ENCODE data around the gene KLHL28. TPM values are rescaled to one million over a fixed set of nuclear protein-coding genes. Genes with fewer than 3 reads are reported as not detected.

KLHL28 gene
- total RNA-seq, 1 donor from 2014 or later = 18.5 TPM

GRCh38 chr14:44989497-44990440, 28.0 kb upstream of the KLHL28 start:
- Histone ChIP-seq H3K27ac (no peak overlapping the region), H3K4me3 (no peak overlapping the region)

GRCh38 chr14:44988694-44989093, 26.9 kb upstream of the KLHL28 start:
- H3K9me3 ChIP-seq = no peaks in the 10 kb centered on the region
- no peak for TF ChIP-seq CTCF (IDR thresholded peaks at IDR 0.05)
- H3K27me3 ChIP-seq (ENCODE audit: low read depth) = no peaks in the 10 kb centered on the region
- intact Hi-C loops (cut with DNase I) = no loop called here
- peak in 1 of 2 donors; percentile 46 for ATAC-seq
- H3K27ac ChIP-seq = no peak overlapping the region
- no peaks in the 10 kb centered on the region for H3K36me3 ChIP-seq
- DNase-seq = no peak
- peaks cover 11% of the 10 kb centered on the region for H3K4me1 ChIP-seq
- H3K4me3 ChIP-seq = no peak overlapping the region

More at GRCh38 chr14:44989497-44990440, 28.0 kb upstream of the KLHL28 start:
- Histone ChIP-seq H3K9me3 (no peaks in the 10 kb centered on the region), H3K4me1 (peaks cover 11% of the 10 kb centered on the region), H3K27me3 (ENCODE audit: low read depth) (no peaks in the 10 kb centered on the region), H3K36me3 (no peaks in the 10 kb centered on the region)
- ATAC-seq = no peak
- DNase-seq = no peak
- intact Hi-C loops (cut with DNase I) = no loop called here
- no peak for TF ChIP-seq CTCF (IDR thresholded peaks at IDR 0.05)

DNA sequence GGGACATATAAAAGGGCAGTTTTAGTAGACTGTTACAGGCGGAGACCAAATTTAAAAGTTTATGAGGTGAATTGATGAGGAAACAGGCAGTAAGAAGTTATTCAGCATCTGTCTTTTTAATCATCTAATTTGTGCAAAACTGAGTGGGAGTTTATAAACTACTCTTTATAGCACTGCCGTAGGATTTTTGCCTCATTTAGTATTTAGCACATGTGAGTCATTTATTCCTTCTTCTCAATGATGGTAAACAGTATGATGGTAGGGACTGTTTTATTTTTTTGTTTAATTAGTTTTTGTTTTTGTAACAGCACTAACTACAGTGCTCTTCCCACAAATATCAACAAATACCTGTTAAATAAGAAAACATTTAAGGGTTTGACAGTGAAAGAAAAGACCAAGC, 20.8 kb upstream of the KLHL28 start:
- Histone ChIP-seq H3K27me3 (ENCODE audit: low read depth) (no peaks in the 10 kb centered on the region), H3K27ac (no peak overlapping the region), H3K36me3 (no peaks in the 10 kb centered on the region), H3K9me3 (no peaks in the 10 kb centered on the region), H3K4me1 (no peaks in the 10 kb centered on the region), H3K4me3 (no peak overlapping the region)
- intact Hi-C loops (cut with DNase I) = no loop called here
- TF ChIP-seq CTCF (IDR thresholded peaks at IDR 0.05) = no peak
- no peak for DNase-seq
- ATAC-seq = no peak

- Histone ChIP-seq H3K4me1 (no peaks in the 10 kb centered on the region), H3K9me3 (no peaks in the 10 kb centered on the region), H3K36me3 (no peaks in the 10 kb centered on the region), H3K27me3 (ENCODE audit: low read depth) (no peaks in the 10 kb centered on the region), H3K4me3 (no peak overlapping the region), H3K27ac (no peak overlapping the region)
- ATAC-seq (no peak), DNase-seq (no peak)
- intact Hi-C loops (cut with DNase I) = no loop called here
- no peak for TF ChIP-seq CTCF (IDR thresholded peaks at IDR 0.05)
Measured at GRCh38 chr14:44981198-44981597, 19.5 kb upstream of the KLHL28 start.

DNA sequence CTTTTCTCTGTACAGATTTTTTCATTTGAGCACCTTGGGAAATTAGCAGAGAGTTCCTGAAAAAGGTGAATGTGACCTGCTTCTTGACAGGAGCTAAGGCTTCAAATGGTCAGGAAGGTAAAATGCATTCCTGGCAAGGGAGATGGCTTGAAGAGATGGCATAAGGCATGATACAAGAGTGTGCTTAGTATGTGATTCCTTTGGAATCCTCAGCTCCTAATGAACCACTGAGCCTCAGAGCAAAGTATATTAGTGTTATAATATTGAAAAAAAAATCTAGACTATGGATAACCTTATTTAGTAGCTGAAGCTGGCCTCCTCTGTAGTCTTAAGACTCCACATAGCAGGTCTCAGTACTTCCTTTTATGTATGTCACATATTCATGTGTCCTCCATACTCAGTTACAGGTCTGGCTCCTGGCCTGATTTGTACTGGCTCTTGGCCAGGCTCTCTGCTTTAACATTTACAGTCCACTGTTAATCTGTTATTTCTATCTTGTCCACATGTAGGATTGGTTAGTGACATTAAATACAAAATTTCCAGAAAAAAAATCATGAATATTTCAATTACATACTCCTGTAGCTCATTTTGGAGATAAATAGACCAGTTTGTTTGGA, 18.1 kb upstream of the KLHL28 start:
- Histone ChIP-seq H3K27ac (no peak overlapping the region), H3K4me3 (no peak overlapping the region), H3K27me3 (ENCODE audit: low read depth) (no peaks in the 10 kb centered on the region), H3K4me1 (no peaks in the 10 kb centered on the region), H3K9me3 (no peaks in the 10 kb centered on the region), H3K36me3 (no peaks in the 10 kb centered on the region)
- intact Hi-C loops (cut with DNase I) = no loop called here
- ATAC-seq (no peak), DNase-seq (no peak)
- no peak for TF ChIP-seq CTCF (IDR thresholded peaks at IDR 0.05)
